Measurements from ENCODE around the gene ACVRL1. TPM values are rescaled to one million over a fixed set of nuclear protein-coding genes. Genes with fewer than 3 reads are reported as not detected.

The ACVRL1 gene
- total and polyA plus RNA-seq, 7 donors, result 10.8 to 40.8 (median 24.1) TPM

DNA sequence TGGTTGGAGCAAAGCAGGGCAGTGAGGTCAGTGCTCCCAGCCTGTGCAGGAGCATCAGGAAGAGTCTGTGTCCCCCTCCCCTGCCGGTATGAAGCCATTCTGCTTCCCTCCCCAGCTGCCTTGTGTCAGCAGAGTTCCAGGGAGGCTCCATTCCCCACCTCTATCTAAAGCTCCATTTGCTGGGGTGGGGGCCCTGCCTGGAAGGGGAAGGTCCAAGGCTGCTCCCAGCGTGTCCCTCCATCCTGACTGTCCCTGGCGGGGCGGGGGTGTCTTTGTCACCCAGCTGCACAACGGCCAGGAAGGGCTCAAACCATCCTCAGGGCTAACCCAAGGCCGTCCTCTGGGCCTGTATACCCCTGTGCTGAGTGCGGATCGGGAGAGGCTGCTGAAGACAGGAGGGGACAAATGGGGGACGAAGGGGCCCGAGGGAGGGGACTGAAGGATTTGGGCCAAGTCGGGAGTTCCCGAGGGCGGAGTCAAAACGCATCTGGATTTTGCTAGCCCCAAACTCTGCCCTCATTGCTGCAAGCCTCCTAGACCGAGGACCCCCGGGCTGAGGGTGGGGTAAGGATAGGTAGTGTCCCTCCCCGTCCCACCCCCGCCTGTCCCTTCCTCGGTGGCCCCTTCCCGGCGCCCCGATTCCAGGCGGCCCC, 748 bp upstream of the ACVRL1 start:
- peak overlapping the region; percentile 70 for H3K4me3 ChIP-seq
- H3K36me3 ChIP-seq (ENCODE audit: insufficient read depth in 1 of 2, low read depth in 1 of 2), result no peaks in the 10 kb centered on the region
- 16 to 31% (median 17%) methylated on average over 16 to 23 of the region's 23 CpGs for WGBS, 3 donors
- H3K27me3 ChIP-seq (ENCODE audit: insufficient read depth in 3 of 3, low read length in 2 of 3), result peaks cover 0 to 24% (median 9%) of the 10 kb centered on the region in 3 donors
- ATAC-seq (peak in 2 of 4 donors; percentile 27 to 33), DNase-seq (peak in 1 of 2 donors; percentile 69)
- H3K4me1 ChIP-seq, result no peaks in the 10 kb centered on the region
- peak overlapping the region; percentile 73 for H3K27ac ChIP-seq
- no peak for TF ChIP-seq CTCF (IDR thresholded peaks at IDR 0.05)
- H3K9me3 ChIP-seq, result no peaks in the 10 kb centered on the region
- intact Hi-C loops (cut with DNase I), result no loop called here

DNA sequence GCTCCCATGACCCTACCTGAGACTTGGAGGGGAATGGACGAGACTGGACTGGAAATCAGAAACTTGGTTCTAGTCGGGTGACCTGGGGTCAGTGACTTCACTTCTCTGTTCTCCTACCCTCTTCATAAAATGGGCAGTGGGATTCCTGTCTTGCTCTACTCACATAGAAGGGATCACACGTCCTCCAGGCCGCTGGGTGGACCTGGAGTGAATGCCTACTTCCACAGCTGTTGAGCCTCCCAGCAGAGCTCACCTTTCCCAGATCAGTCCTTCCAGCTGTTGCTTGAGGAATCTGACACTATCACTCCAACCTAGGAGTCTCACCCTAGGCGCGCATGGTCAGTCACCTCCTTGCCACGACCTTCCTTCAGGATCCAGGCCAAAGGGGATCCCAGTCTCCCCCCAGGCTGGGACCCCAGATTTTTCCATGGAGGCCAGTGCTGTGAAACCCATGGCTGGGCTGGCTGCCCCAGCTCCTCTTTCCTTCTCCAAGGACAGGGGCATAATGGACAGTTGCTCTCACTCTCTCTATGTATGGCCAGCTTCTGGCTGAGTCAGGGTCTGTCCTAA, 637 bp downstream of the ACVRL1 start:
- Histone ChIP-seq H3K4me1 (no peaks in the 10 kb centered on the region), H3K9me3 (no peaks in the 10 kb centered on the region), H3K4me3 (peak overlapping the region; percentile 70), H3K36me3 (ENCODE audit: insufficient read depth in 1 of 2, low read depth in 1 of 2) (no peaks in the 10 kb centered on the region), H3K27ac (peak overlapping the region; percentile 73), H3K27me3 (ENCODE audit: insufficient read depth in 3 of 3, low read length in 2 of 3) (peaks cover 0 to 24% (median 9%) of the 10 kb centered on the region in 3 donors)
- no peak for ATAC-seq
- DNase-seq, result no peak
- WGBS, 3 donors, result 50 to 64% (median 63%) methylated on average over 7 of the region's 7 CpGs
- TF ChIP-seq CTCF (IDR thresholded peaks at IDR 0.05), result no peak
- intact Hi-C loops (cut with DNase I), result no loop called here

- no peak for DNase-seq
- WGBS, 3 donors, result 73 to 78% (median 74%) methylated on average over 9 of the region's 9 CpGs
- H3K4me1 ChIP-seq, result peaks cover 5% of the 10 kb centered on the region
- no peak for TF ChIP-seq CTCF (IDR thresholded peaks at IDR 0.05)
- intact Hi-C loops (cut with DNase I), result no loop called here
- peaks cover 0 to 24% (median 9%) of the 10 kb centered on the region in 3 donors for H3K27me3 ChIP-seq (ENCODE audit: insufficient read depth in 3 of 3, low read length in 2 of 3)
- no peak for ATAC-seq
- H3K9me3 ChIP-seq, result no peaks in the 10 kb centered on the region
- H3K36me3 ChIP-seq (ENCODE audit: insufficient read depth in 1 of 2, low read depth in 1 of 2), result no peaks in the 10 kb centered on the region
- peak overlapping the region; percentile 70 for H3K4me3 ChIP-seq
- peak overlapping the region; percentile 73 for H3K27ac ChIP-seq
Measured at GRCh38 chr12:51908876-51909592, 1.7 kb downstream of the ACVRL1 start.

GRCh38 chr12:51910168-51910567, 2.9 kb downstream of the ACVRL1 start:
- intact Hi-C loops (cut with DNase I), result no loop called here
- peak overlapping the region; percentile 70 for H3K4me3 ChIP-seq
- WGBS, 3 donors, result 61 to 70% (median 65%) methylated on average over 6 of the region's 6 CpGs

More at GRCh38 chr12:51910168-51910567, 2.9 kb downstream of the ACVRL1 start:
- ATAC-seq (no peak), DNase-seq (no peak)
- no peak for TF ChIP-seq CTCF (IDR thresholded peaks at IDR 0.05)
- Histone ChIP-seq H3K27ac (peak overlapping the region; percentile 49), H3K27me3 (ENCODE audit: insufficient read depth in 3 of 3, low read length in 2 of 3) (peaks cover 0 to 24% (median 9%) of the 10 kb centered on the region in 3 donors), H3K36me3 (ENCODE audit: insufficient read depth in 1 of 2, low read depth in 1 of 2) (peaks cover 0 to 2% of the 10 kb centered on the region in 2 donors), H3K9me3 (no peaks in the 10 kb centered on the region), H3K4me1 (peaks cover 5% of the 10 kb centered on the region)
